Measurements from ENCODE around the gene HABP2.

The HABP2 gene

GRCh38 chr10:113605268-113605978 is 52.6 kb downstream of the HABP2 start:
- no peak for TF ChIP-seq CTCF (conservative IDR thresholded peaks at IDR 0.05; ENCODE audit: low read depth, low read length)
- H3K4me3 ChIP-seq (ENCODE audit: low read length): no peak overlapping the region
- DNase-seq (ENCODE audit: low read depth): no peak

- TF ChIP-seq CTCF (conservative IDR thresholded peaks at IDR 0.05; ENCODE audit: low read depth, low read length): no peak
- peak; percentile 23 for DNase-seq (ENCODE audit: low read depth)
- H3K4me3 ChIP-seq (ENCODE audit: low read length): no peak overlapping the region
Measured at GRCh38 chr10:113609704-113610108, 56.9 kb downstream of the HABP2 start.

GRCh38 chr10:113610631-113611601 is 58.1 kb downstream of the HABP2 start:
- no peak overlapping the region for H3K4me3 ChIP-seq (ENCODE audit: low read length)
- TF ChIP-seq CTCF (conservative IDR thresholded peaks at IDR 0.05; ENCODE audit: low read depth, low read length): peak; percentile 2
- DNase-seq (ENCODE audit: low read depth): no peak

GRCh38 chr10:113612154-113612553 is 59.3 kb downstream of the HABP2 start:
- TF ChIP-seq CTCF (conservative IDR thresholded peaks at IDR 0.05; ENCODE audit: low read depth, low read length): no peak
- no peak for DNase-seq (ENCODE audit: low read depth)
- H3K4me3 ChIP-seq (ENCODE audit: low read length): no peak overlapping the region

- DNase-seq (ENCODE audit: low read depth): no peak
- no peak for TF ChIP-seq CTCF (conservative IDR thresholded peaks at IDR 0.05; ENCODE audit: low read depth, low read length)
- H3K4me3 ChIP-seq (ENCODE audit: low read length): no peak overlapping the region
Measured at GRCh38 chr10:113613427-113613826, 60.6 kb downstream of the HABP2 start.

- no peak overlapping the region for H3K4me3 ChIP-seq (ENCODE audit: low read length)
- no peak for TF ChIP-seq CTCF (conservative IDR thresholded peaks at IDR 0.05; ENCODE audit: low read depth, low read length)
- no peak for DNase-seq (ENCODE audit: low read depth)
Measured at GRCh38 chr10:113613977-113614690, 61.3 kb downstream of the HABP2 start.
